HepG2 (cell line): ENCODE data around the gene ENDOD1. TPM values are rescaled to one million over a fixed set of nuclear protein-coding genes. Genes with fewer than 3 reads are reported as not detected.

Source experiments
- FOSL2 ChIP-seq: sonication (generic); formaldehyde crosslinking; IDR thresholded peaks from 2 replicates; pipeline ENCODE4 v1.4.0; 2020; ENCODE audit warnings: missing genetic modification reagents
- IKZF4 ChIP-seq: sonication (generic); formaldehyde crosslinking; IDR thresholded peaks from 2 replicates; pipeline ENCODE4 v1.5.1; 2020; ENCODE audit warnings: borderline replicate concordance, mild to moderate bottlenecking, low read depth, missing genetic modification reagents; ENCODE audit errors: not compliant biosample characterization
- JUNB ChIP-seq: sonication (generic); formaldehyde crosslinking; IDR thresholded peaks from 2 replicates; pipeline ENCODE4 v1.8.0; 2022; ENCODE audit warnings: missing genetic modification reagents, mild to moderate bottlenecking, borderline replicate concordance
- KAT7 ChIP-seq: IDR thresholded peaks from 2 replicates; pipeline ENCODE4 v1.6.1; 2018; ENCODE audit warnings: borderline replicate concordance, missing compliant biosample characterization
- KDM4B ChIP-seq: sonication (generic); formaldehyde crosslinking; IDR thresholded peaks from 2 replicates; pipeline ENCODE4 v1.4.0; 2020; ENCODE audit warnings: missing genetic modification reagents
- KDM5A ChIP-seq: fragments of 200-600 bp; sonication (generic); IDR thresholded peaks from 2 replicates; pipeline ENCODE4 v1.7.0; 2018; ENCODE audit warnings: antibody characterized with exemption, mild to moderate bottlenecking, low read length, borderline replicate concordance
- NCOR1 ChIP-seq: fragments of 200-600 bp; sonication (generic); IDR thresholded peaks from 2 replicates; pipeline ENCODE4 v1.7.0; 2017; ENCODE audit warnings: antibody characterized with exemption, low read length, borderline replicate concordance
- RFXANK ChIP-seq: IDR thresholded peaks from 2 replicates; pipeline ENCODE4 v1.6.1; 2016
- SRF ChIP-seq: IDR thresholded peaks from 2 replicates; pipeline ENCODE4 v1.6.1; 2011; ENCODE audit warnings: mild to moderate bottlenecking, low read depth, low read length, moderate library complexity
- TOE1 ChIP-seq: sonication (generic); formaldehyde crosslinking; IDR thresholded peaks from 2 replicates; pipeline ENCODE4 v1.4.0; 2020; ENCODE audit warnings: mild to moderate bottlenecking, missing genetic modification reagents
- ZFP36 ChIP-seq: fragments of 150-350 bp; IDR thresholded peaks from 2 replicates; pipeline ENCODE4 v1.6.1; 2018; ENCODE audit warnings: borderline replicate concordance, low read length, low read depth; ENCODE audit not compliant: partially characterized antibody
- ZNF121 ChIP-seq: sonication (generic); formaldehyde crosslinking; IDR thresholded peaks from 2 replicates; pipeline ENCODE4 v1.5.0; 2020; ENCODE audit warnings: mild to moderate bottlenecking, missing genetic modification reagents
- ZNF136 ChIP-seq: sonication (generic); formaldehyde crosslinking; IDR thresholded peaks from 2 replicates; pipeline ENCODE4 v1.8.1; 2022; ENCODE audit warnings: low read depth, mild to moderate bottlenecking, moderate library complexity, missing genetic modification reagents
- ZNF350 ChIP-seq: sonication (generic); formaldehyde crosslinking; IDR thresholded peaks from 2 replicates; pipeline ENCODE4 v1.4.0; 2020; ENCODE audit warnings: mild to moderate bottlenecking, low read depth, missing genetic modification reagents, borderline replicate concordance
- ZNF776 ChIP-seq: sonication (generic); formaldehyde crosslinking; IDR thresholded peaks from 2 replicates; pipeline ENCODE4 v1.4.0; 2020; ENCODE audit warnings: mild to moderate bottlenecking, missing genetic modification reagents
- polyA plus RNA-seq, 8 experiments: library from polyadenylated mRNA; depleted of rRNA in 3 of 8; stranded (reverse) in 7 of 8; unstranded in 1 of 8; fragments of >200 nt; fragmentation: Illumina TruSeq in 4 of 8; extraction: Trizol in 4 of 8; gene quantifications; 2 replicates each; pipeline versions ENCODE4 v1.2.1 to v1.2.3, GENCODE V29; 2011 to 2016; ENCODE audit warnings: low read depth in 4 of 8, missing spikeins in 1 of 8, mixed read lengths in 1 of 8; ENCODE audit not compliant: insufficient read depth in 1 of 8
- total RNA-seq, 5 experiments: library from RNA; depleted of rRNA; stranded (reverse); fragments of >200 nt; fragmentation: Illumina TruSeq; extraction: Trizol; gene quantifications; 2 replicates each; pipeline ENCODE4 v1.2.3, GENCODE V29; 2016; ENCODE audit warnings: low read depth in 1 of 5
- TF ChIP-seq, protein P1 (sequence below): IDR thresholded peaks from 2 replicates; pipeline ENCODE4 v1.6.1; 2016
- TF ChIP-seq, protein P2 (sequence below): sonication (generic); formaldehyde crosslinking; IDR thresholded peaks from 2 replicates; pipeline ENCODE4 v1.5.0; 2020; ENCODE audit warnings: mild to moderate bottlenecking, missing genetic modification reagents, moderate library complexity
- TF ChIP-seq, protein P3 (sequence below): sonication (generic); formaldehyde crosslinking; IDR thresholded peaks from 2 replicates; pipeline ENCODE4; 2020; ENCODE audit warnings: missing genetic modification reagents, mild to moderate bottlenecking, borderline replicate concordance
- TF ChIP-seq, protein P4 (sequence below): sonication (generic); formaldehyde crosslinking; IDR thresholded peaks from 2 replicates; pipeline ENCODE4 v1.5.1; 2020; ENCODE audit warnings: missing genetic modification reagents, mild to moderate bottlenecking, borderline replicate concordance
- TF ChIP-seq, protein P5 (sequence below): sonication (generic); formaldehyde crosslinking; IDR thresholded peaks from 2 replicates; pipeline ENCODE4 v1.9.0; 2021; ENCODE audit warnings: missing genetic modification reagents, borderline replicate concordance

Gene ENDOD1
- total and polyA plus RNA-seq, 2 of the 13 experiments (the other 11 are each of a cell fraction or from before 2014, with no cell fraction given): 2.0 to 6.8 TPM

DNA sequence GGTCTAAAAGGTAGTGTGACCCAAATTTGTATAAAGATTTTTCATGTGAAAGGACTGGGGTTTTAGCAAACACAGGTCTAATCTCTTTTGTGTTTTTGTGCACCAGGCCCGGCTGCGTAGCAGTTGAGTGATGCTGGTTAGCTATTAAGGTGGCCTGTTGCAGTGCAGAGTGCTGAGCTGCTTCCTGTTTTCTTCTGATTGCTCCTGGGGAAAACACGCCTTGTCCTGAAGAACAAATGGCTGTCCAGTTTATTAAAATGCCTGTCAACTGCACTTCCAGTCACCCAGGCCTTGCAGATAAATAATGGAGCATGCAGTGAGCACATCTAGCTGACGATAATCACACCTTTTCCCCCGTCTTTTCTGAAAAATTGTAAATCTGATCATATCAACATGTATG lies 21.1 kb upstream of the ENDOD1 start (continued):
- TF ChIP-seq IKZF4: no peak
- TF ChIP-seq ZFP36: no peak
- no peak for TF ChIP-seq NCOR1
- TF ChIP-seq RFXANK: no peak
- no peak for TF ChIP-seq KAT7 (CRISPR knock-in tag)
- TF ChIP-seq, protein P1, sequence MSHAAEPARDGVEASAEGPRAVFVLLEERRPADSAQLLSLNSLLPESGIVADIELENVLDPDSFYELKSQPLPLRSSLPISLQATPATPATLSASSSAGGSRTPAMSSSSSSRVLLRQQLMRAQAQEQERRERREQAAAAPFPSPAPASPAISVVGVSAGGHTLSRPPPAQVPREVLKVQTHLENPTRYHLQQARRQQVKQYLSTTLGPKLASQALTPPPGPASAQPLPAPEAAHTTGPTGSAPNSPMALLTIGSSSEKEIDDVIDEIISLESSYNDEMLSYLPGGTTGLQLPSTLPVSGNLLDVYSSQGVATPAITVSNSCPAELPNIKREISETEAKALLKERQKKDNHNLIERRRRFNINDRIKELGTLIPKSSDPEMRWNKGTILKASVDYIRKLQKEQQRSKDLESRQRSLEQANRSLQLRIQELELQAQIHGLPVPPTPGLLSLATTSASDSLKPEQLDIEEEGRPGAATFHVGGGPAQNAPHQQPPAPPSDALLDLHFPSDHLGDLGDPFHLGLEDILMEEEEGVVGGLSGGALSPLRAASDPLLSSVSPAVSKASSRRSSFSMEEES (CRISPR knock-in tag): no peak
- TF ChIP-seq TOE1 (CRISPR knock-in tag): no peak
- TF ChIP-seq, protein P2, sequence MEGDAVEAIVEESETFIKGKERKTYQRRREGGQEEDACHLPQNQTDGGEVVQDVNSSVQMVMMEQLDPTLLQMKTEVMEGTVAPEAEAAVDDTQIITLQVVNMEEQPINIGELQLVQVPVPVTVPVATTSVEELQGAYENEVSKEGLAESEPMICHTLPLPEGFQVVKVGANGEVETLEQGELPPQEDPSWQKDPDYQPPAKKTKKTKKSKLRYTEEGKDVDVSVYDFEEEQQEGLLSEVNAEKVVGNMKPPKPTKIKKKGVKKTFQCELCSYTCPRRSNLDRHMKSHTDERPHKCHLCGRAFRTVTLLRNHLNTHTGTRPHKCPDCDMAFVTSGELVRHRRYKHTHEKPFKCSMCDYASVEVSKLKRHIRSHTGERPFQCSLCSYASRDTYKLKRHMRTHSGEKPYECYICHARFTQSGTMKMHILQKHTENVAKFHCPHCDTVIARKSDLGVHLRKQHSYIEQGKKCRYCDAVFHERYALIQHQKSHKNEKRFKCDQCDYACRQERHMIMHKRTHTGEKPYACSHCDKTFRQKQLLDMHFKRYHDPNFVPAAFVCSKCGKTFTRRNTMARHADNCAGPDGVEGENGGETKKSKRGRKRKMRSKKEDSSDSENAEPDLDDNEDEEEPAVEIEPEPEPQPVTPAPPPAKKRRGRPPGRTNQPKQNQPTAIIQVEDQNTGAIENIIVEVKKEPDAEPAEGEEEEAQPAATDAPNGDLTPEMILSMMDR: no peak
- TF ChIP-seq, protein P3, sequence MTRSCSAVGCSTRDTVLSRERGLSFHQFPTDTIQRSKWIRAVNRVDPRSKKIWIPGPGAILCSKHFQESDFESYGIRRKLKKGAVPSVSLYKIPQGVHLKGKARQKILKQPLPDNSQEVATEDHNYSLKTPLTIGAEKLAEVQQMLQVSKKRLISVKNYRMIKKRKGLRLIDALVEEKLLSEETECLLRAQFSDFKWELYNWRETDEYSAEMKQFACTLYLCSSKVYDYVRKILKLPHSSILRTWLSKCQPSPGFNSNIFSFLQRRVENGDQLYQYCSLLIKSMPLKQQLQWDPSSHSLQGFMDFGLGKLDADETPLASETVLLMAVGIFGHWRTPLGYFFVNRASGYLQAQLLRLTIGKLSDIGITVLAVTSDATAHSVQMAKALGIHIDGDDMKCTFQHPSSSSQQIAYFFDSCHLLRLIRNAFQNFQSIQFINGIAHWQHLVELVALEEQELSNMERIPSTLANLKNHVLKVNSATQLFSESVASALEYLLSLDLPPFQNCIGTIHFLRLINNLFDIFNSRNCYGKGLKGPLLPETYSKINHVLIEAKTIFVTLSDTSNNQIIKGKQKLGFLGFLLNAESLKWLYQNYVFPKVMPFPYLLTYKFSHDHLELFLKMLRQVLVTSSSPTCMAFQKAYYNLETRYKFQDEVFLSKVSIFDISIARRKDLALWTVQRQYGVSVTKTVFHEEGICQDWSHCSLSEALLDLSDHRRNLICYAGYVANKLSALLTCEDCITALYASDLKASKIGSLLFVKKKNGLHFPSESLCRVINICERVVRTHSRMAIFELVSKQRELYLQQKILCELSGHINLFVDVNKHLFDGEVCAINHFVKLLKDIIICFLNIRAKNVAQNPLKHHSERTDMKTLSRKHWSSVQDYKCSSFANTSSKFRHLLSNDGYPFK: no peak
- TF ChIP-seq, protein P4, sequence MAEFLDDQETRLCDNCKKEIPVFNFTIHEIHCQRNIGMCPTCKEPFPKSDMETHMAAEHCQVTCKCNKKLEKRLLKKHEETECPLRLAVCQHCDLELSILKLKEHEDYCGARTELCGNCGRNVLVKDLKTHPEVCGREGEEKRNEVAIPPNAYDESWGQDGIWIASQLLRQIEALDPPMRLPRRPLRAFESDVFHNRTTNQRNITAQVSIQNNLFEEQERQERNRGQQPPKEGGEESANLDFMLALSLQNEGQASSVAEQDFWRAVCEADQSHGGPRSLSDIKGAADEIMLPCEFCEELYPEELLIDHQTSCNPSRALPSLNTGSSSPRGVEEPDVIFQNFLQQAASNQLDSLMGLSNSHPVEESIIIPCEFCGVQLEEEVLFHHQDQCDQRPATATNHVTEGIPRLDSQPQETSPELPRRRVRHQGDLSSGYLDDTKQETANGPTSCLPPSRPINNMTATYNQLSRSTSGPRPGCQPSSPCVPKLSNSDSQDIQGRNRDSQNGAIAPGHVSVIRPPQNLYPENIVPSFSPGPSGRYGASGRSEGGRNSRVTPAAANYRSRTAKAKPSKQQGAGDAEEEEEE (CRISPR knock-in tag): no peak
- TF ChIP-seq KDM5A: peak; percentile 12; the same call in 1 of the 2 replicates
- peak; percentile 41 for TF ChIP-seq FOSL2
- TF ChIP-seq JUNB: no peak
- no peak for TF ChIP-seq ZNF776 (CRISPR knock-in tag)
- TF ChIP-seq KDM4B: no peak
- TF ChIP-seq, protein P5, sequence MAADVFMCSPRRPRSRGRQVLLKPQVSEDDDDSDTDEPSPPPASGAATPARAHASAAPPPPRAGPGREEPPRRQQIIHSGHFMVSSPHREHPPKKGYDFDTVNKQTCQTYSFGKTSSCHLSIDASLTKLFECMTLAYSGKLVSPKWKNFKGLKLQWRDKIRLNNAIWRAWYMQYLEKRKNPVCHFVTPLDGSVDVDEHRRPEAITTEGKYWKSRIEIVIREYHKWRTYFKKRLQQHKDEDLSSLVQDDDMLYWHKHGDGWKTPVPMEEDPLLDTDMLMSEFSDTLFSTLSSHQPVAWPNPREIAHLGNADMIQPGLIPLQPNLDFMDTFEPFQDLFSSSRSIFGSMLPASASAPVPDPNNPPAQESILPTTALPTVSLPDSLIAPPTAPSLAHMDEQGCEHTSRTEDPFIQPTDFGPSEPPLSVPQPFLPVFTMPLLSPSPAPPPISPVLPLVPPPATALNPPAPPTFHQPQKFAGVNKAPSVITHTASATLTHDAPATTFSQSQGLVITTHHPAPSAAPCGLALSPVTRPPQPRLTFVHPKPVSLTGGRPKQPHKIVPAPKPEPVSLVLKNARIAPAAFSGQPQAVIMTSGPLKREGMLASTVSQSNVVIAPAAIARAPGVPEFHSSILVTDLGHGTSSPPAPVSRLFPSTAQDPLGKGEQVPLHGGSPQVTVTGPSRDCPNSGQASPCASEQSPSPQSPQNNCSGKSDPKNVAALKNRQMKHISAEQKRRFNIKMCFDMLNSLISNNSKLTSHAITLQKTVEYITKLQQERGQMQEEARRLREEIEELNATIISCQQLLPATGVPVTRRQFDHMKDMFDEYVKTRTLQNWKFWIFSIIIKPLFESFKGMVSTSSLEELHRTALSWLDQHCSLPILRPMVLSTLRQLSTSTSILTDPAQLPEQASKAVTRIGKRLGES (CRISPR knock-in tag): 0 out of 2 replicates have a peak, but pooled peaks have one; percentile 58
- peak; percentile 49; the same call in 1 of the 2 replicates for TF ChIP-seq ZNF121 (CRISPR knock-in tag)
- TF ChIP-seq ZNF350 (CRISPR knock-in tag): no peak
- TF ChIP-seq SRF: no peak
- no peak for TF ChIP-seq ZNF136 (CRISPR knock-in tag)
